8988T (cell line): ENCODE results near the gene DISC1.
"Not testable (repeated sequence)": the region's sequence is repeated elsewhere in the genome, so short reads cannot be mapped to it uniquely, and the experiment has no call there.

Experiments used
- DNase-seq: peaks from one replicate; pipeline ENCODE4 v3.0.0; 2011

Gene DISC1

GRCh38 chr1:231940116-231940515 lies 313.5 kb downstream of the DISC1 start:
- no peak for DNase-seq

- no peak for DNase-seq
Measured at GRCh38 chr1:231940701-231941100, 314.1 kb downstream of the DISC1 start.

GRCh38 chr1:231943084-231943483 lies 316.5 kb downstream of the DISC1 start:
- no peak for DNase-seq

- DNase-seq: not testable (repeated sequence)
Measured at GRCh38 chr1:231948102-231948501, 321.5 kb downstream of the DISC1 start.

GRCh38 chr1:231949277-231950091 lies 322.9 kb downstream of the DISC1 start:
- no peak for DNase-seq

- DNase-seq: no peak
Measured at GRCh38 chr1:231950331-231951128, 323.9 kb downstream of the DISC1 start.

- DNase-seq: no peak
Measured at GRCh38 chr1:231951374-231951773, 324.8 kb downstream of the DISC1 start.

GRCh38 chr1:231952154-231952553 lies 325.6 kb downstream of the DISC1 start:
- no peak for DNase-seq

- DNase-seq: no peak
Measured at GRCh38 chr1:231953660-231954059, 327.1 kb downstream of the DISC1 start.

- no peak for DNase-seq
Measured at GRCh38 chr1:231954751-231955150, 328.2 kb downstream of the DISC1 start.

GRCh38 chr1:231957359-231957758 lies 330.8 kb downstream of the DISC1 start:
- no peak for DNase-seq

GRCh38 chr1:231958448-231958847 lies 331.9 kb downstream of the DISC1 start:
- no peak for DNase-seq

- no peak for DNase-seq
Measured at GRCh38 chr1:231959225-231959884, 332.8 kb downstream of the DISC1 start.

- not testable (repeated sequence) for DNase-seq
Measured at GRCh38 chr1:231961801-231962200, 335.2 kb downstream of the DISC1 start.

- DNase-seq: no peak
Measured at GRCh38 chr1:231962636-231963035, 336.0 kb downstream of the DISC1 start.

GRCh38 chr1:231964241-231964640 lies 337.7 kb downstream of the DISC1 start:
- no peak for DNase-seq

- no peak for DNase-seq
Measured at GRCh38 chr1:231964961-231965360, 338.4 kb downstream of the DISC1 start.

GRCh38 chr1:231965615-231966014 lies 339.0 kb downstream of the DISC1 start:
- no peak for DNase-seq

- DNase-seq: no peak
Measured at GRCh38 chr1:231966983-231967382, 340.4 kb downstream of the DISC1 start.

- no peak for DNase-seq
Measured at GRCh38 chr1:231969076-231969475, 342.5 kb downstream of the DISC1 start.

- not testable (repeated sequence) for DNase-seq
Measured at GRCh38 chr1:231969761-231970160, 343.2 kb downstream of the DISC1 start.

GRCh38 chr1:231970684-231971083 lies 344.1 kb downstream of the DISC1 start:
- DNase-seq: no peak

GRCh38 chr1:231971397-231972110 lies 345.0 kb downstream of the DISC1 start:
- no peak for DNase-seq
